Measurements from ENCODE around the gene ZNF215.
"Not testable (repeated sequence)": the region's sequence is repeated elsewhere in the genome, so short reads cannot be mapped to it uniquely, and the experiment has no call there.

GRCh38 chr11:6969854-6970253 is 43.6 kb downstream of the ZNF215 start:
- not testable (repeated sequence) for TF ChIP-seq CTCF (IDR thresholded peaks at IDR 0.05; ENCODE audit: extremely low read depth in 1 of 2, insufficient read depth in 1 of 2, low read depth in 1 of 2, low read length in 2 of 2); MAX (IDR thresholded peaks at IDR 0.05; ENCODE audit: insufficient read depth, insufficient read length); EZH2 (IDR thresholded peaks at IDR 0.05; ENCODE audit: borderline replicate concordance, low read depth, low read length, severe bottlenecking); POLR2AphosphoS5 (IDR thresholded peaks at IDR 0.05; ENCODE audit: insufficient read depth, low read depth, low read length); POLR2A (IDR thresholded peaks at IDR 0.05; ENCODE audit: low read depth, low read length); FOS (IDR thresholded peaks at IDR 0.05; ENCODE audit: borderline replicate concordance, insufficient read depth, low read length)
